ENCODE measurements around the gene SRPX.

DNA sequence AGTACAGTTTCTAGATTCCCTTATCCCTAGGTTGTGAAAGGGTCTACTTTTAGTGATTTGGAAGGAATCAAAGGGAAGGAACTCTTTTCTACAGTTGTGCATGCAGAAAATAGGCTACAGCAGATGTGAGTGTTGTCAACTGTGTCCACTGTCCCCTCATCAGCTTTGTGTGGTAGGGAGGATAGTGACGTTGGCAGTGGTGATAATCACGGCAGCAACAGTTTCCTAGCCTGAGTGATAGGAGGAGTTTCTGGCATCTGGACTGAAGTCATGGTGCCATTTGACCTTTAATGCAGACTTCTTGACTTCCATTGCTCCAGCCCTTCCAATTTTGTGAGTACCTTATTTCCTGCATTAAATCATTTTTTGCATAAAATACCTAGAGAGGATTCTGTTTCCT is 39.3 kb downstream of the SRPX start:
- TF ChIP-seq, protein P1, sequence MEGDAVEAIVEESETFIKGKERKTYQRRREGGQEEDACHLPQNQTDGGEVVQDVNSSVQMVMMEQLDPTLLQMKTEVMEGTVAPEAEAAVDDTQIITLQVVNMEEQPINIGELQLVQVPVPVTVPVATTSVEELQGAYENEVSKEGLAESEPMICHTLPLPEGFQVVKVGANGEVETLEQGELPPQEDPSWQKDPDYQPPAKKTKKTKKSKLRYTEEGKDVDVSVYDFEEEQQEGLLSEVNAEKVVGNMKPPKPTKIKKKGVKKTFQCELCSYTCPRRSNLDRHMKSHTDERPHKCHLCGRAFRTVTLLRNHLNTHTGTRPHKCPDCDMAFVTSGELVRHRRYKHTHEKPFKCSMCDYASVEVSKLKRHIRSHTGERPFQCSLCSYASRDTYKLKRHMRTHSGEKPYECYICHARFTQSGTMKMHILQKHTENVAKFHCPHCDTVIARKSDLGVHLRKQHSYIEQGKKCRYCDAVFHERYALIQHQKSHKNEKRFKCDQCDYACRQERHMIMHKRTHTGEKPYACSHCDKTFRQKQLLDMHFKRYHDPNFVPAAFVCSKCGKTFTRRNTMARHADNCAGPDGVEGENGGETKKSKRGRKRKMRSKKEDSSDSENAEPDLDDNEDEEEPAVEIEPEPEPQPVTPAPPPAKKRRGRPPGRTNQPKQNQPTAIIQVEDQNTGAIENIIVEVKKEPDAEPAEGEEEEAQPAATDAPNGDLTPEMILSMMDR (IDR thresholded peaks at IDR 0.05): no peak
- TF ChIP-seq POLR2A (IDR thresholded peaks at IDR 0.05): no peak
